Measurements from ENCODE around the gene PEA15.

Gene PEA15

GRCh38 chr1:160239582-160240299 lies 34.6 kb downstream of the PEA15 start:
- no peak for DNase-seq (ENCODE audit: low read depth)

GRCh38 chr1:160243767-160244166 lies 38.6 kb downstream of the PEA15 start:
- DNase-seq (ENCODE audit: low read depth): no peak

DNA sequence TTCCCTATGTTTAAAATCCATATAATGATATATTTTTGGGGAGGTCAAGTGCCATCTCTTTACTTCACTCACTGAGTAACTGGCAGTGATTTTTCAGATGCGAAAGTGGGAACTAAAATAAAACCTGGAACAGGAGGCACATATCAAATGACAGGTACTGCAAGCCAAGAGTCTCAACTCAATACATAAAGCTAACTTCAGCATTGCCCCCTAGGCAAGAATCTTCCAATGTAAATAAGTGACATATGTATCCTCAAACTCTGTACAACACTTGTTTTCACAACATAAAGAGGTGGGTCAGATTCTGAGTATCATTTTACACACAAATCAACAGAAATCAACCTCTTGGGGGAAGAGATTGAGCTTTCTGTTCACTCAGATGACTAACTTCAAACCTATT lies 39.0 kb downstream of the PEA15 start:
- no peak for DNase-seq (ENCODE audit: low read depth)

GRCh38 chr1:160245434-160245833 lies 40.2 kb downstream of the PEA15 start:
- no peak for DNase-seq (ENCODE audit: low read depth)

GRCh38 chr1:160247053-160247452 lies 41.9 kb downstream of the PEA15 start:
- DNase-seq (ENCODE audit: low read depth): no peak

DNA sequence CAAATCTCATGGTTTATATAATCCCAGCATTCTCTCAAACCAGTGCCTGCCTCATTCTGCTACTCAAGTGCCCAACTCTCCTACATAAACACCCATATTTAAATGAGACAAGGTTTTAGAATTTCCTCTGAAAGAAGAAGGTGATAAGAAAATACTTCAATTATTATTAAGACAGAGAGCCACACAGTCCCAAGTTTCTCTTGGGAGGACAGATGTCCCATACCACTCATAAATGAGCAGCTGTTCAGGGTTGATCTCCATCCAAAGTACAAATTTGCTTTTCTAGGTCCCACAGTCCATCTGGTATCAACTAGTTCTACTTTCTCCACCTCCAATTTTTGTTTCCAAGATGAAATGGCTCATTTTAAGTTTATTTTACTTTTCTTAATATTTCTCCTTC lies 45.8 kb downstream of the PEA15 start:
- DNase-seq (ENCODE audit: low read depth): no peak

DNA sequence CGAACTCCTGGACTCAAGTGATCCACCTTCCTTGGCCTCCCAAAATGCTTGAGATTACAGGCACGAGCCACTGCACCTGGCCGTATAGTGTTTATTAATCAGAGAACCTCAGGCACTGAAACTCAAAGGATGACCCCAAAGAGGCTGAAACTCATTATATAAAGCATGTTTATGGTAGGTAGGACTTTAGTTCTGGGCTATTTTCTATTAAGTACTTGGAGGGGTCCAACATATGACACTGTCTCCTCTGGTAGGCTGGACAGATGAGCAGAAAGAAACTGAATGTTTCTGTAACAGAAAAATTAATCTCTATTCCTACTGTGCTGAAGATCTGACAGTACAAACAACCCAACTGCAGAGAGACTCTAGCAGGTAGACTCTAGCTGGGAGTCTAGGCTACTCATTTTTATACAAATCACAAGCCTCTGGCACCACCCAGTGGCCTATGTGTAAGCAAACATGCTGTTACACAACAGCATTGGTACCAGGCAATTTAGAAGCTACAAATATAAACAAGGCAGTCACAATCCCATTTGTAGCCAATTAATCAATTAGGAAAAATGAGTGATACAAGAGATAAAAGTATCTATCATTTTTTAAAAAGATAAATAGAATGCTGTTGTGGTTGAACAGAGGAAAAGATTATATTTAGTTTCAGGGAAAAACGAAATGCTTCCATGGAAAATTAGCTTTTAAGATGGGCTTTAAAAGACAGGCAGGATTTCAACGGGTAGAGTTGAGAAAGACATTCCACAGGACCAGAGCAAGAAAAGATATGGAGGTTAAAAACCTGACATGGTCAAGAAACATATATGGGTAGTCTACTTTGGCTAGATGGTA lies 46.7 kb downstream of the PEA15 start:
- DNase-seq (ENCODE audit: low read depth): peak; percentile 53

DNA sequence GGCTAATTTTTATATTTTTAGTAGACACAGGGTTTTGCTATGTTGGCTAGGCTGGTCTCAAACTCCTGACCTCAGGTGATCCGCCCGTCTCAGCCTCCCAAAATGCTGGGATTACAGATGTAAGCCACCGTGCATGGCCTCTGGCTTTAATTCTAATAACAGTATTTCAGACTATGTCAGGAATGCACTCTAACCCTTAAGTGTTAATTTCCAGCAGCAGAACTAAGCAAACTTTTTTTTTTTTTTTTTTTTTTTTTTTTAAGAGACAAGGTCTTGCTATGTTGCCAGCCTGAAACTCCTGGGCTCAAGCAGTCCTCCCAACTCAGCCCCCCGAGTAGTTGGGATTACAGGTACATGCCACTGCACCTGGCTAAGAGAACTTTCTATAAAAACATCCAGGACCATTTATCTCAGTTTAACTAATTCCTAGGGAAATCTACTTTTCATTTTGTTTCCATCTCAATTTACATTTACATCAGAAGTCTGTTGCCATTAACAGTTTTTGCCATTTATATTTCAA lies 50.7 kb downstream of the PEA15 start:
- DNase-seq (ENCODE audit: low read depth): no peak

GRCh38 chr1:160256396-160257046 lies 51.3 kb downstream of the PEA15 start:
- DNase-seq (ENCODE audit: low read depth): no peak

DNA sequence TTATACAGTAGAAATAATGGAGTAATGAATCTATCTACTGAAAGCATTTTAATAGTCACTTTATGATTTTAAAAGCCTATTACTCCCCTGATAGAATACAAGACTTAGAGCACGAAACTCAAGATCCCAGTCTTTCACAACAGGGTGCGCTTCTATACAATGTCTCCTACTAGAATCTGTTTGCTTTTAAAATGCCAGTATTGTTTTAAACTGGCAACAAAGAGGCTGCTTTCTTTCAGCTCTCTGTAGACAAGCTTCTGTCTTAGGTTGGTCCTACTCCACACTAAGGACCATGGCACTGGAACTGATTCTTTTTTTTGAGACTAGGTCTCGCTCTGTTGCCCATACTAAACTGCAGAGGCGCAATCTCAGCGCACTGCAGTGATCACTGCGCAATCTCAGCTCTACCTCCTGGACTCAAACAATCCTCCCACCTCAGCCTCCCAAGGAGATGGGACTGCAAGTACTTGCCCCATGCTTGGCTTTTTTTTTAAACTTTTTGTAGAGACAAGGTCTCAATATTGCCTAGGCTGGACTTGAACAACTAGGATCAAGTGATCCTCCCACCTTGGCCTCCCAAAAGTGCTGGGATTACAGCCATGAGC lies 52.3 kb downstream of the PEA15 start:
- DNase-seq (ENCODE audit: low read depth): no peak

DNA sequence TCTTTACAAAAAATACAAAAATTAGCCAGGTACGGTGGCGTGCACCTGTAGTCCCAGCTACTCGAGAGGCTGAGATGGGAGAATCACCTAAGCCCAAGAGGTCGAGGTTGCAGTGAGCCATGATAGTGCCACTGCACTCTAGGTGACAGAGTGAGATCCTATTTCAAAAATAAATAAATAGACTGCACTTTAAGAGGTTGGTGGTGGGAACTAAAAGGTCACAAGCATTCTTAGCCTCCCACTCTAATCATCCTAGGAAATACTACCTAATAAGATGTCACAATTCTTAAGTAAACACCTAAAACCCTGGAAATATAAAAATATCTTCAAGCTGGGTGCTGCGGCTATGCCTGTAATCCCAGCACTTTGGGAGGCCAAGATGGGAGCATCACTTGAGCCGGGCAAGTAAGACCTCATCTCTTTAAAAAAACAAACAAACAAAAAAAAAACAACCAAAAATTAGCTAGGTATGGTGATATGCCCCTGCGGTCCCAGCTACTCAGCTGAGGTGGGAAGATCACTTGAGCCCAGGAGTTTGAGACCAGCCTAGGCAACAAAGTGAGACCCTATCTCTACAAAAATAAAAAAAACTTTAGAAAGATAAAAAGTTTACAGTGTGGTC lies 53.1 kb downstream of the PEA15 start:
- DNase-seq (ENCODE audit: low read depth): no peak

DNA sequence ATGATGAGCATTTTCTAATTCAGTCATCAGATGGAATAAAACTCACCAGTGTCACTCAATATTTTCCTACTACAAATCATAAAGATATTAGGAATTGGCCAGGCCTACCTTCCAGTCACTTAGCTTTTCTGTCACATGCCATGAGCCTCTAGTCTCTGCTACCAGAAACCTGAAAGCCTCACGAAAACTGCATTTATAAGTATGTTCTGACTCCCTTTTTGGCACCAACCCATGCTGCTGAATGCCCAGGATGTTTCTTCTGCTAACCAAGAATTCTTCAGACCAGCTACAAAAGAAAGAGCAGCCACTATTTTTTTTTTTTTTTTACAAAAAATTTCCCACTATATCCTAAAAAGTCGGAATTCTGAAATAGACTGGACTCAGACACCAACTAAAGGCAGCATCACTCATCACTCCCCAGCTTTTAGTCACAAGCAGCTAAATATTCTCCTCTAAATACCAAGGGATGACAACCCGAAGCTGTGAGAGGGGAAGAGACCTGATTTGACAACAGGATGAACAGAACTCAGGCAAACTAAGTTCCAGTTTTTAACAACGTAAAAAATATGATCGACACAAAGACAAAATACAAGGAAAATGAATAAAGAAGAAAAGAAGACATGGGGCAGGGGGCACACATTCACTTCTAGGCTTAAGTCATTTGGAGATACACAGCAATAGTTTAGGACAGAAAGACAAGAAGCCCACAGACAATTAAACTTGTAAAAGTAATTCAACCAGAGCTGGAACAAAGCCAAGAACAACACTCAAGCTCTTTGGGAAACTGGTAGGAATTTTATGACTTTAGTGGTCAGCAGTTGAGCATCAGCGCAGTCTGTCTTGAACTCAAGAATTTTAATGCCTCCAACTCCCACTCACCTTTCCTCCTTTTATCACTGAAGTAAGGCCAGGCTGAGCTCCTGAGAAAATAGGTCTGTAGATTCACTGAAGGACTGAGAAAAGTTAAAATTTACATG lies 55.5 kb downstream of the PEA15 start:
- no peak for DNase-seq (ENCODE audit: low read depth)

DNA sequence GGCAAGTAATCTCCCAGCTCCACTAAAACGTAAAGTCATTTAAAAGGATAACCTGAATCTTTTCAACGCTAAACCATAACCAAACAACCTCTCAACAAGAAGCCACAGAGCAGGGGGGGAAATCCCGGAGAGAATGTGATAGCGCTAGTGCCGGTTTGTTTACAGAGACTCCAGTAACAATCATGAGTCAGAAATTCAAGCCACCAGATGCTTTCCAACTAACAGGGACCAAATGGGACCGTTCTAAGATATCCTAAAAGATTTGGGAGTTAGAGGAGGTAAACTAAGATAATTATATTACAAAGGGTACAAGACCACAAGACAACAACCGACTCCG lies 56.3 kb downstream of the PEA15 start:
- DNase-seq (ENCODE audit: low read depth): peak; percentile 59

GRCh38 chr1:160261893-160262794 lies 57.0 kb downstream of the PEA15 start, which contains the start of gene DCAF8:
Gene DCAF8, minus strand, starts transcription at chr1:160262549. Its CDS starts 18,541 bp downstream, at chr1:160244008.
- DNase-seq (ENCODE audit: low read depth): peak; percentile 94

DNA sequence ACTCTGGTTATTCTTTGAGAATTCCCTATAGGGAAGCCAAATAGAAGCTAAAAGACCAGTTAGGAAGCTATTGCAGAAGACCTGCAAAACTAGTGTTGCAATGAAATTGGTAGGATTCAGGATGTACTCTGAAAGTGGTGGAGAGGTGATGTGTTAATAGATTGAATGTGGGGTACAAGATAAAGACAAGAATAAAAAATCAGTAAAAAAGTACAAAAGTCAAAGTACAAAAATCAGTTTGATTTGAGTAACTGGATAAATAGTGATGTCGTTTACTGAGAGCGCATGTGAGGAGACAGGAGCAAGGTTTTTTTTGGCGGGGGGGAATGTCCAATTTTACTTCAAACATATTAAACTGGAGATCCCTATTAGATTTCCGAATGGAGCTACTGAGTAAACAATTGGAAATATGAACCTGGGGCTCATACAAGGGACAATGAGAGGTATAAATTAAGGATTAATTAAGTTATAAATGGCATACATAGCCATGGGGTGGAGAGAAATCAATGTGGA lies 59.7 kb downstream of the PEA15 start:
- no peak for DNase-seq (ENCODE audit: low read depth)
